Subcutaneous abdominal adipose tissue (tissue), 5 donors: ENCODE data around the gene OBSCN.

Source experiments
- H3K27ac ChIP-seq: one replicate; pipeline ENCODE4 v1.7.0; 2013; ENCODE audit warnings: low read depth, mild to moderate bottlenecking, inconsistent platforms, low read length, moderate library complexity
- H3K27me3 ChIP-seq, 5 donors: one replicate each; pipeline ENCODE4 v1.7.0; 2013; ENCODE audit warnings: low read length in 5 of 5, inconsistent platforms in 1 of 5; ENCODE audit not compliant: control insufficient read depth in 5 of 5, insufficient read depth in 4 of 5
- H3K36me3 ChIP-seq, 5 donors: one replicate each; pipeline ENCODE4 v1.7.0; 2013; ENCODE audit warnings: low read length in 5 of 5; ENCODE audit not compliant: control insufficient read depth in 5 of 5, insufficient read depth in 5 of 5
- H3K4me1 ChIP-seq, 5 donors: one replicate each; pipeline ENCODE4 v1.7.0; 2013; ENCODE audit warnings: low read length in 5 of 5, mild to moderate bottlenecking in 3 of 5, moderate library complexity in 1 of 5; ENCODE audit not compliant: control insufficient read depth in 5 of 5, insufficient read depth in 5 of 5
- H3K4me3 ChIP-seq, 5 donors: one replicate each; pipeline ENCODE4 v1.7.0; 2013; ENCODE audit warnings: low read length in 5 of 5, low read depth in 1 of 5
- H3K9ac ChIP-seq, 5 donors: one replicate each; pipeline ENCODE4 v1.7.0; 2013; ENCODE audit warnings: low read length in 5 of 5, mild to moderate bottlenecking in 4 of 5, moderate library complexity in 3 of 5
- H3K9me3 ChIP-seq, 5 donors: one replicate each; pipeline ENCODE4 v1.7.0; 2013; ENCODE audit warnings: low read length in 5 of 5; ENCODE audit not compliant: control insufficient read depth in 5 of 5
- donor health status: healthy.
- donor health status: healthy.
- donor health status: healthy.
- donor health status: healthy.
- donor health status: healthy.

Gene OBSCN

GRCh38 chr1:228393811-228394570 is 186.1 kb downstream of the OBSCN start:
- no peaks in the 10 kb centered on the region for H3K9me3 ChIP-seq
- H3K27me3 ChIP-seq = no peaks in the 10 kb centered on the region
- peak overlapping the region in 2 of 5 donors; percentile 9 to 13 for H3K9ac ChIP-seq
- H3K4me1 ChIP-seq = peaks cover 0 to 16% (median 15%) of the 10 kb centered on the region in 5 donors
- H3K4me3 ChIP-seq = no peak overlapping the region
- peaks cover 0 to 62% (median 39%) of the 10 kb centered on the region in 5 donors for H3K36me3 ChIP-seq
- H3K27ac ChIP-seq = peak overlapping the region; percentile 54

GRCh38 chr1:228394571-228395394 is 186.9 kb downstream of the OBSCN start:
- Histone ChIP-seq H3K4me1 (peaks cover 0 to 16% (median 15%) of the 10 kb centered on the region in 5 donors), H3K9ac (no peak overlapping the region), H3K27me3 (no peaks in the 10 kb centered on the region), H3K9me3 (no peaks in the 10 kb centered on the region), H3K36me3 (peaks cover 0 to 65% (median 43%) of the 10 kb centered on the region in 5 donors), H3K4me3 (no peak overlapping the region), H3K27ac (no peak overlapping the region)

- Histone ChIP-seq H3K27ac (no peak overlapping the region), H3K9me3 (no peaks in the 10 kb centered on the region), H3K27me3 (no peaks in the 10 kb centered on the region), H3K4me1 (peaks cover 0 to 16% (median 15%) of the 10 kb centered on the region in 5 donors), H3K4me3 (no peak overlapping the region), H3K36me3 (peaks cover 0 to 82% (median 53%) of the 10 kb centered on the region in 5 donors), H3K9ac (no peak overlapping the region)
Measured at GRCh38 chr1:228396770-228397662, 189.2 kb downstream of the OBSCN start.

- H3K27ac ChIP-seq = no peak overlapping the region
- H3K4me1 ChIP-seq = peaks cover 0 to 17% (median 13%) of the 10 kb centered on the region in 5 donors
- H3K4me3 ChIP-seq = no peak overlapping the region
- no peak overlapping the region for H3K9ac ChIP-seq
- H3K27me3 ChIP-seq = no peaks in the 10 kb centered on the region
- no peaks in the 10 kb centered on the region for H3K9me3 ChIP-seq
- H3K36me3 ChIP-seq = peaks cover 0 to 79% (median 58%) of the 10 kb centered on the region in 5 donors
Measured at GRCh38 chr1:228397966-228398365, 190.1 kb downstream of the OBSCN start.

GRCh38 chr1:228398741-228399461 is 191.1 kb downstream of the OBSCN start:
- Histone ChIP-seq H3K4me1 (peaks cover 0 to 13% (median 6%) of the 10 kb centered on the region in 5 donors), H3K9me3 (no peaks in the 10 kb centered on the region), H3K36me3 (peaks cover 0 to 82% (median 59%) of the 10 kb centered on the region in 5 donors), H3K9ac (no peak overlapping the region), H3K27me3 (no peaks in the 10 kb centered on the region), H3K27ac (no peak overlapping the region), H3K4me3 (no peak overlapping the region)

GRCh38 chr1:228399531-228400236 is 191.8 kb downstream of the OBSCN start:
- H3K36me3 ChIP-seq = peaks cover 0 to 79% (median 53%) of the 10 kb centered on the region in 5 donors
- H3K4me1 ChIP-seq = peaks cover 0 to 15% (median 10%) of the 10 kb centered on the region in 5 donors
- no peak overlapping the region for H3K4me3 ChIP-seq
- H3K27me3 ChIP-seq = no peaks in the 10 kb centered on the region
- H3K9ac ChIP-seq = no peak overlapping the region
- H3K9me3 ChIP-seq = no peaks in the 10 kb centered on the region
- no peak overlapping the region for H3K27ac ChIP-seq

- H3K27me3 ChIP-seq = no peaks in the 10 kb centered on the region
- H3K4me3 ChIP-seq = no peak overlapping the region
- H3K27ac ChIP-seq = no peak overlapping the region
- H3K36me3 ChIP-seq = peaks cover 0 to 74% (median 47%) of the 10 kb centered on the region in 5 donors
- H3K9ac ChIP-seq = no peak overlapping the region
- H3K9me3 ChIP-seq = no peaks in the 10 kb centered on the region
- H3K4me1 ChIP-seq = peaks cover 4 to 21% (median 16%) of the 10 kb centered on the region in 5 donors
Measured at GRCh38 chr1:228400237-228400651, 192.4 kb downstream of the OBSCN start.

- H3K27ac ChIP-seq = no peak overlapping the region
- H3K9ac ChIP-seq = no peak overlapping the region
- H3K4me3 ChIP-seq = no peak overlapping the region
- peaks cover 7 to 27% (median 22%) of the 10 kb centered on the region in 5 donors for H3K4me1 ChIP-seq
- H3K36me3 ChIP-seq = peaks cover 0 to 68% (median 41%) of the 10 kb centered on the region in 5 donors
- H3K27me3 ChIP-seq = no peaks in the 10 kb centered on the region
- no peaks in the 10 kb centered on the region for H3K9me3 ChIP-seq
Measured at GRCh38 chr1:228400692-228401454, 193.0 kb downstream of the OBSCN start.
